Left lung (tissue), 10 donors: ENCODE results near the gene NCOA1. TPM values are rescaled to one million over a fixed set of nuclear protein-coding genes. Genes with fewer than 3 reads are reported as not detected.

Source experiments
- ATAC-seq: fragments of 200-7000 bp; cut with Tn5 transposase; one replicate; pipeline ENCODE4 v1.9.1; 2020; ENCODE audit warnings: moderate library complexity
- DNase-seq, 4 donors: peaks; one replicate each; pipeline ENCODE4 v3.0.0-alpha.2; 2013 to 2020
- H3K27ac ChIP-seq, 2 donors: fragments of 200-600 bp; sonication (generic) in 1 of 2; one replicate each; pipeline versions ENCODE4 v1.5.0 to v1.8.0; 2020 to 2021
- H3K27me3 ChIP-seq, 2 donors: fragments of 200-600 bp; sonication (generic) in 1 of 2; one replicate each; pipeline versions ENCODE4 v1.5.0 to v1.8.0; 2020 to 2021
- H3K36me3 ChIP-seq, 2 donors: fragments of 200-600 bp; sonication (generic) in 1 of 2; one replicate each; pipeline versions ENCODE4 v1.5.0 to v1.8.0; 2020 to 2021
- H3K4me1 ChIP-seq, 2 donors: fragments of 200-600 bp; one replicate each; pipeline ENCODE4 v1.8.0; 2021
- H3K4me3 ChIP-seq, 2 donors: fragments of 200-600 bp; sonication (generic) in 1 of 2; one replicate each; pipeline versions ENCODE4 v1.5.0 to v1.8.0; 2020 to 2021; ENCODE audit warnings: mild to moderate bottlenecking in 1 of 2
- H3K9me3 ChIP-seq, 2 donors: fragments of 200-600 bp; sonication (generic) in 1 of 2; one replicate each; pipeline versions ENCODE4 v1.5.0 to v1.8.0; 2020 to 2021
- CTCF ChIP-seq, 2 donors: fragments of 200-600 bp; sonication (generic) in 1 of 2; IDR thresholded peaks; one replicate each; pipeline versions ENCODE4 v1.5.0 to v1.8.0; 2021; ENCODE audit warnings: antibody characterized with exemption in 2 of 2
- intact Hi-C, 2 donors: fragments of 100-400 bp; cut with DNase I; formaldehyde crosslinking; loops; one replicate each; pipeline versions ENCODE4 v1.11.2 to v1.14.2; 2022
- polyA plus RNA-seq, 6 donors: library from polyadenylated mRNA; unstranded; fragments of 120-200 nt; gene quantifications; one replicate each; pipeline ENCODE4 v1.2.1, GENCODE V29; 2013; ENCODE audit not compliant: insufficient read length in 6 of 6
- total RNA-seq, 2 donors: library from RNA; stranded (reverse); fragmentation: NEBNext Ultra II Directional; extraction: Animal tissue kit (Norgen Biotek cat#: 25700); gene quantifications; one replicate each; pipeline ENCODE4 v1.2.1, GENCODE V29; 2021
- donor health status: DM: no; HTN: yes; CAD: no.
- donor health status: DM: no; HTN: no; CAD: no.

Gene NCOA1
- total and polyA plus RNA-seq, 8 donors: 32.6 to 65.3 (median 59.7) TPM

- TF ChIP-seq CTCF (IDR thresholded peaks at IDR 0.05): no peak
- H3K27me3 ChIP-seq: no peaks in the 10 kb centered on the region
- DNase-seq (peak in 2 of 4 donors; percentile 46 to 49), ATAC-seq (peak; percentile 67)
- intact Hi-C loops: no loop called here
- peaks cover 0 to 40% of the 10 kb centered on the region in 2 donors for H3K4me1 ChIP-seq
- H3K4me3 ChIP-seq: peak overlapping the region in 1 of 2 donors; percentile 98
- H3K27ac ChIP-seq: peak overlapping the region; percentile 89 to 97
- no peaks in the 10 kb centered on the region for H3K9me3 ChIP-seq
- H3K36me3 ChIP-seq: no peaks in the 10 kb centered on the region
These were observed 1.4 kb upstream of the NCOA1 start for GRCh38 chr2:24489465-24490180.

GRCh38 chr2:24490181-24490689, 819 bp upstream of the NCOA1 start:
- intact Hi-C loops: no loop called here
- ATAC-seq: peak; percentile 49
- H3K27ac ChIP-seq: peak overlapping the region; percentile 89 to 97
- H3K4me1 ChIP-seq: peaks cover 0 to 40% of the 10 kb centered on the region in 2 donors
- H3K27me3 ChIP-seq: no peaks in the 10 kb centered on the region
- H3K36me3 ChIP-seq: no peaks in the 10 kb centered on the region
- peak overlapping the region; percentile 31 to 98 for H3K4me3 ChIP-seq
- DNase-seq: peak in 1 of 4 donors; percentile 47
- no peak for TF ChIP-seq CTCF (IDR thresholded peaks at IDR 0.05)
- no peaks in the 10 kb centered on the region for H3K9me3 ChIP-seq

GRCh38 chr2:24491542-24492420, 727 bp downstream of the NCOA1 start:
- Histone ChIP-seq H3K27me3 (no peaks in the 10 kb centered on the region), H3K36me3 (no peaks in the 10 kb centered on the region), H3K4me3 (peak overlapping the region; percentile 64 to 98), H3K27ac (peak overlapping the region; percentile 77 to 97), H3K9me3 (no peaks in the 10 kb centered on the region), H3K4me1 (peaks cover 0 to 51% of the 10 kb centered on the region in 2 donors)
- ATAC-seq (peak; percentile 13), DNase-seq (peak; percentile 65 to 91 (median 76))
- intact Hi-C loops: no loop called here
- no peak for TF ChIP-seq CTCF (IDR thresholded peaks at IDR 0.05)

- DNase-seq: peak in 1 of 4 donors; percentile 24
- intact Hi-C loops: no loop called here
- peak overlapping the region; percentile 64 to 98 for H3K4me3 ChIP-seq
- peak; percentile 2 for ATAC-seq
- no peaks in the 10 kb centered on the region for H3K27me3 ChIP-seq
- no peaks in the 10 kb centered on the region for H3K36me3 ChIP-seq
- peak overlapping the region; percentile 77 to 97 for H3K27ac ChIP-seq
- no peak for TF ChIP-seq CTCF (IDR thresholded peaks at IDR 0.05)
- peaks cover 0 to 60% of the 10 kb centered on the region in 2 donors for H3K4me1 ChIP-seq
- no peaks in the 10 kb centered on the region for H3K9me3 ChIP-seq
These were observed 1.6 kb downstream of the NCOA1 start for GRCh38 chr2:24492421-24493279.
